Measurements from ENCODE around the gene ANKRD33.
A peak's percentile ranks its signal among the peaks of the same experiment; 100 is the strongest.
"Not testable (repeated sequence)": the region's sequence is repeated elsewhere in the genome, so short reads cannot be mapped to it uniquely, and the experiment has no call there.

Gene ANKRD33

DNA sequence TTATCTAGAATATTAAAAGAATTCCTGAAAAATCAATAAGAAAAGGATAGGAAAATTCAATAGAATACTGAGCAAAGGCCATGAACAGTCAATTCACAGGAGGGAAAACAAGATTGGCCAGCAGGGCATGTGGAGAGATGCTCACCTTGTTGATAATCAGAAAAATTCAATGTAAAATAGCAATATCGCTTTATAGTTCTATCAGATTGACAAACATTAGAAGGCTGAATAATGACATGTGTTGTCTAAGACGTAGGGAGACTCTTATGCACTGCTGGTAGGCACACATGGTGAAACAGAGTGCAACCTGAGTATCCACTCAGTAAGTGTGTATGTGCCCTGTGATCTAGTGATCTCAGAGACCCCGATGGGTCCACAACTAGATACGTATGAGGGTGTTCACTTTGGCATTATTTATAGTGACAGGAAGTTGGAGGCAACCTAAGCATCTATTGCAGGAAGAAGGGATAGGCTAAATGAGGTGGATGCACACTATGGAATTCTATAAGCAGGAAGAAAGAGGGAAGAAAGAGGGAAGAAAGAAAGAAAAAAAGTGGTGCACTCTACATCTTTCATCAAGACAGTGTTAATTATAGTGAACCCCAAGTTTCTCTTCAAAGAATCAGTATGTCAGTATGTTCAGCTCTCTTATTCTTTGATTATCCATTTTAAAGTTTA, 3.8 kb upstream of the ANKRD33 start:
- DNase-seq: no peak

- no peak for DNase-seq
Observed at GRCh38 chr12:51884676-51885229, 3.1 kb upstream of the ANKRD33 start.

- DNase-seq: not testable (repeated sequence)
Observed at GRCh38 chr12:51885294-51886020, 2.4 kb upstream of the ANKRD33 start.

- DNase-seq: peak; percentile 37
Observed at GRCh38 chr12:51886021-51886710, 1.7 kb upstream of the ANKRD33 start.

DNA sequence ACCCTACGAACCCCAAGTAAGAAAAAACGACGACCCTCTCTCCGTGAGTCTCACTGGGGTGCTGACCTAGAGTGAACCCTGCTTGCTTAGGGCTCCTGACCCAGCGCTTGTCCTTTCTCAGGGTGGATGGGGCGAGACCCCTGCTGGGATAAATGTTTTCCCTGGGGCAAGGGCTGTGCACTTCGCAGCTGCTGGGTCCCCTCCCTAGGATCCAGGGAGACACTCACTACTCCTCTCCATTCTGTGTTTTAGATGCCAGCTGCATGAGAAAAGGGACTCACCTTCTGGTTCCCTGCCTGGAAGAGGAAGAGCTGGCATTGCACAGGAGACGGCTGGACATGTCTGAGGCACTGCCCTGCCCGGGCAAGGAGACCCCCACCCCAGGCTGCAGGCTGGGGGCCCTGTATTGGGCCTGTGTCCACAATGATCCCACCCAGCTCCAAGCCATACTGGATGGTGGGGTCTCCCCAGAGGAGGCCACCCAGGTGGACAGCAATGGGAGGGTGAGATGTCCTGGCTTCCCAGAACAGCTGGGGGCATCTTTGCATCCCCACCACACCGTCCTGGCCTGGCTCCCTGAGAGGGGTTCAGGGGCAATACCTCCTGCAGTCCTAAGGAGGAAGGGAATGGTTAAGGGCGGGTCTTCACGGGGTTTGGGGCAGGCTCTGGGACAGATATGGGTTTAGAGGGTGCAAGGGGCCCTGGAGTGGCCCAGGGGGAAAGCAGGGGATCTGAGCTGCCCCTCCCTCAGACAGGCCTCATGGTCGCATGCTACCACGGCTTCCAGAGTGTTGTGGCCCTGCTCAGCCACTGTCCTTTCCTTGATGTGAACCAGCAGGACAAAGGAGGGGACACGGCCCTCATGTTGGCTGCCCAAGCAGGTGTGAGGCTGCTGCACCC, 663 bp downstream of the ANKRD33 start:
- DNase-seq: no peak

- DNase-seq: no peak
Observed at GRCh38 chr12:51889216-51890132, 1.6 kb downstream of the ANKRD33 start.

- DNase-seq: no peak
Observed at GRCh38 chr12:51890133-51890464, 2.2 kb downstream of the ANKRD33 start.

DNA sequence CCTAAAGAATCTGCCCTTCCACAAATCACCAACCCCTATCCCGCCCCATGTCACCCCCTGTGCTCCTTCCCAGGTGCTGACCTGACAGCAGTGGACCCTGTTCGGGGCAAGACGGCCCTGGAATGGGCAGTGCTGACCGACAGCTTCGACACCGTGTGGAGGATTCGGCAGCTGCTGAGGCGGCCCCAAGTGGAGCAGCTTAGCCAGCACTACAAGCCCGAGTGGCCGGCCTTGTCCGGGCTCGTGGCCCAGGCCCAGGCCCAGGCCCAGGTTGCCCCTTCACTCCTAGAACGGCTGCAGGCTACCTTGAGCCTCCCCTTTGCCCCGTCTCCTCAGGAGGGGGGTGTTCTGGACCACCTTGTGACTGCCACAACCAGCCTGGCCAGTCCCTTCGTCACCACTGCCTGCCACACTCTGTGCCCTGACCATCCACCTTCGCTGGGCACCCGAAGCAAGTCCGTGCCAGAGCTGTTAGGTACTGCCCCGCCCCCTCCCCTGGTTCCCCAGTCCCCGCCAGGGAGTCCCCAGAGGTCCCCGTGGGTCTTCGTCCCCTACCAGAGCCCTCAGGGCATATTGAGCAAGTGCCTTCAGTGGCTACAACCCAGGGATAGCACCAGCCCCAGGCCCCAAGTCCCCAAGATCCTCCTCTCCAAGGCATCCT, 2.7 kb downstream of the ANKRD33 start:
- no peak for DNase-seq

DNA sequence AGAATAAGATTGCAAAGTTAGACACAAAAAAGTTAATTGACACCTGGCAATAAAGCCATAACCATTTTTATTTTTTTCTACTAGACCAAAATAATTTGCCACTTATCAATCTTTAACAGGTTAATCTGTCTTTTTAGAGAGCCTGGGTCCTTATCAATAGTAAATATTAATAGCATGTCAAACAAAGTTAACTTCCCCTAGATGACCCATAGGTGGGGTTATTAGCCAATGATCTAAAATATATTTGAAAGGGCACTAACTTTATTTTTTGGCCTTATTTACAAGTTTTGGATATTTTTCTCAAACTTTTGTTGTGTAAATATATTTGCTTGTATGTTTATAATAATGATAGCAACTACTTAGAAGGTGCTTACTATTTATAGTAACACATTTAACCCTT, 3.9 kb downstream of the ANKRD33 start:
- DNase-seq: no peak

GRCh38 chr12:51893786-51894185, 5.9 kb downstream of the ANKRD33 start:
- no peak for DNase-seq

DNA sequence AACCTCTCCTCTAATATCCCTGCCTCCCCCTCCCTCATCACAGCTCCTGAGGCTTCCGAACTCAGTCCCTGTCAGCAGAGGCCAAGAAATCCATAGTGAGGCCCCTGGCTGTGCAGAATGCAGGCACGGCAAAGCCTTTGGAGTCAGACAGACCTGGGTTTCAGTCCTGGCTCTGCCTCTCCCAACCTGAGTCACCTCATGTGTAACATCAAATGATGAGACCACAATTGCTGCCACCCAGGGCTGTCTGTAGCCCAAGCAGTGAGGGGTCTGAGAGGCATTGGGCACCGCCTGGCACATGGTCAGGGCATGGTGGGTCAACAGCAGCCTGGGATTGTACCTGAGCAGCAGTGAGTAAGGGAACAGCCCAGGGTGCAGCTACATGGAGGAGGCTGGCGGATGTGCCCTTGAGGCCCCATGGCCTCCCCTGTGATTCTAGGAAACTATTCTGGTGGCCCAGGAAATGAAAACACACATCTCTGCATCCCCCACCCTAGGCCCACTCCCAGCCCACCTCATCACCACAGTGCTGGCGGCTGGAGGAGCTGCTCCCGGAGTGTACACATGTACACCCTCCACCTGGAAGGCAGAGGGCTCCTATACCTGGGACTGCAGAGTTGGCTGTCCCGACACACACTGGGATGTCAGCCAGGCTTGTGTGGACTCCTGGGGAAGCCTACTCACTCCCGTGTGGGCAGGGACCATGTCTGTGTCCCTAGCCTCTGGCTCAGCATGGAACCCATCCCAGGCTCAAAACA, 7.7 kb downstream of the ANKRD33 start:
- DNase-seq: no peak

DNA sequence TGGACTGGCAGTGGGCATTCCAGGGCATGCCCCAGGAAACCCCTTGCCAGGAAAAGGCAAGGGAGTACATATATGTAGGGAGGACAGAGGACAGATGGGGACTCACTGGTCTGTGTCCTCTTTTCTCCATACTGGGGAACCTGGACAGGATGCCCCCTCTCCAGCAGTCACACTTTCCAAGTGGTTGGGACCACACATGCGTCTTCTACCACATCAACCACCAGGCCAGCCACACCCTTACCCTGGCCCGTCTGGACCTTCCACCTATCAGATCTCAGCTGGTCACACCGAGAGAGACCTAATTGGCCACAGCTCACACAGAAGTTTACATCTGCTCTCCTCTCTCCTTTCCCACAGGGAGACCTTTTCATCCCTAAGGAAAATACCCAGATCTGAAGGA, 8.3 kb downstream of the ANKRD33 start:
- DNase-seq: no peak

- DNase-seq: no peak
Observed at GRCh38 chr12:51897181-51897580, 9.3 kb downstream of the ANKRD33 start.

DNA sequence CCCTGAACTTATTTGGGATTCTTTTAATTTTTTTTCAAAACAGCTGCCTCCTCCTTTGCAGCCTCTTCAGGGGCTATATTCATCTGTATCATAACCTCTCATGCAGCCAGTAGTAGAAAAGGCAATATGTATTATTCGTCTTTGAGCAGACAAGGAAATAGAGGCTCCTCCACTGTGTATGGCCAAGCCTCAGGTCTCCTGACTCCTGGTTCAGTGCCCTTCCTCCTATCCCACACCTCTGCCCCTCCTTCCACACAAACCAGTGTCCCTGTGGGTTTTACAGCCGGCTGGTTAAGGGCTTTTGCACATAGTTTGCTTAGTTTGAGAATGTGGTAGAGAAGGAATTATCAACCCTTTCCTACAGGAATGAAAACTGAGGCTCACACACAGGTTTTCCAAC, 10.6 kb downstream of the ANKRD33 start:
- DNase-seq: no peak

GRCh38 chr12:51898937-51899336, 11.0 kb downstream of the ANKRD33 start:
- DNase-seq: no peak

- DNase-seq: no peak
Observed at GRCh38 chr12:51900323-51900889, 12.5 kb downstream of the ANKRD33 start.

GRCh38 chr12:51901121-51901817, 13.4 kb downstream of the ANKRD33 start:
- DNase-seq: no peak

- DNase-seq: no peak
Observed at GRCh38 chr12:51901881-51902280, 14.0 kb downstream of the ANKRD33 start.

- DNase-seq: no peak
Observed at GRCh38 chr12:51904951-51905470, 17.1 kb downstream of the ANKRD33 start.

Measured in GOT3 (cell line).